Upper lobe of left lung (tissue), 4 donors: ENCODE data around the gene CTCFL.
A peak's percentile ranks its signal among the peaks of the same experiment; 100 is the strongest.

Experiments
- EP300 ChIP-seq, 4 donors: sonication (generic); formaldehyde crosslinking; IDR thresholded peaks; one replicate each; pipeline ENCODE4 v1.5.1; 2017; ENCODE audit warnings: antibody characterized with exemption in 4 of 4, control low read depth in 2 of 4
- POLR2A ChIP-seq, 4 donors: fragments of 450-650 bp; IDR thresholded peaks; one replicate each; pipeline ENCODE4 v1.5.1; 2016 to 2017; ENCODE audit warnings: antibody characterized with exemption in 4 of 4, mild to moderate bottlenecking in 2 of 4
- POLR2AphosphoS5 ChIP-seq, 2 donors: sonication (generic); formaldehyde crosslinking; IDR thresholded peaks; one replicate each; pipeline ENCODE4 v1.5.1; 2017; ENCODE audit warnings: antibody characterized with exemption in 2 of 2
- TF ChIP-seq, protein P1 (sequence below), 6 experiments: fragments of 450-650 bp in 4 of 6; fragments of 200-600 bp in 2 of 6; sonication (generic) in 2 of 6; IDR thresholded peaks; one replicate each; pipeline ENCODE4 v1.5.1; 2016 to 2019; ENCODE audit warnings: antibody characterized with exemption in 6 of 6

DNA sequence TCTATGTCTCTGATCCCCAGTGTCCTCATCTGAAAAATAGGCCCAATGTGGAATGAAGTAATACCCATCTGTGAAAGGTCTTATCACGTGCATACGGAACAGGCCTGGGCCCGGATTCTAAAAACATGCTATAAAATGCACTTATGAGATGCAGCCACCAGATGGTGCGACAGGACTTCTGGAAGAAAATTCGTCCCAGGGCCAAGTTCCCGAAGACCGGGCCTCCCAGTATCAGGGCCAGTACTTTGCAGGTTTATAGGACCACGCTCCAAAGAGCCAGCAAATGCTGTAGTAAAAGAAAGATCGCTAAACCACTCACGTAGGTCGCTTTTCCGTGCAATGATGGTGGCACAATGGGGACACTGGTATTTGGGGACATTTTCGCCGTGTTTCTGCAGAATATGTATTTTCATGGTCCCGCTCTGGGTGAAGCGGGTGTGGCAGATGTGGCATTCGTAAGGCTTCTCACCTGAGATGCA lies 10.6 kb downstream of the CTCFL start:
- TF ChIP-seq, protein P1, sequence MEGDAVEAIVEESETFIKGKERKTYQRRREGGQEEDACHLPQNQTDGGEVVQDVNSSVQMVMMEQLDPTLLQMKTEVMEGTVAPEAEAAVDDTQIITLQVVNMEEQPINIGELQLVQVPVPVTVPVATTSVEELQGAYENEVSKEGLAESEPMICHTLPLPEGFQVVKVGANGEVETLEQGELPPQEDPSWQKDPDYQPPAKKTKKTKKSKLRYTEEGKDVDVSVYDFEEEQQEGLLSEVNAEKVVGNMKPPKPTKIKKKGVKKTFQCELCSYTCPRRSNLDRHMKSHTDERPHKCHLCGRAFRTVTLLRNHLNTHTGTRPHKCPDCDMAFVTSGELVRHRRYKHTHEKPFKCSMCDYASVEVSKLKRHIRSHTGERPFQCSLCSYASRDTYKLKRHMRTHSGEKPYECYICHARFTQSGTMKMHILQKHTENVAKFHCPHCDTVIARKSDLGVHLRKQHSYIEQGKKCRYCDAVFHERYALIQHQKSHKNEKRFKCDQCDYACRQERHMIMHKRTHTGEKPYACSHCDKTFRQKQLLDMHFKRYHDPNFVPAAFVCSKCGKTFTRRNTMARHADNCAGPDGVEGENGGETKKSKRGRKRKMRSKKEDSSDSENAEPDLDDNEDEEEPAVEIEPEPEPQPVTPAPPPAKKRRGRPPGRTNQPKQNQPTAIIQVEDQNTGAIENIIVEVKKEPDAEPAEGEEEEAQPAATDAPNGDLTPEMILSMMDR (IDR thresholded peaks at IDR 0.05), result peak; percentile 67 to 83 (median 76)
- TF ChIP-seq POLR2AphosphoS5 (IDR thresholded peaks at IDR 0.05), result no peak
- TF ChIP-seq POLR2A (IDR thresholded peaks at IDR 0.05), result no peak
- no peak for TF ChIP-seq EP300 (IDR thresholded peaks at IDR 0.05)
